ENCODE measurements around the gene AP1S3. TPM values are rescaled to one million over a fixed set of nuclear protein-coding genes. Genes with fewer than 3 reads are reported as not detected.

The AP1S3 gene
- total RNA-seq, 1 experiment from 2014 or later, result 17.4 TPM

DNA sequence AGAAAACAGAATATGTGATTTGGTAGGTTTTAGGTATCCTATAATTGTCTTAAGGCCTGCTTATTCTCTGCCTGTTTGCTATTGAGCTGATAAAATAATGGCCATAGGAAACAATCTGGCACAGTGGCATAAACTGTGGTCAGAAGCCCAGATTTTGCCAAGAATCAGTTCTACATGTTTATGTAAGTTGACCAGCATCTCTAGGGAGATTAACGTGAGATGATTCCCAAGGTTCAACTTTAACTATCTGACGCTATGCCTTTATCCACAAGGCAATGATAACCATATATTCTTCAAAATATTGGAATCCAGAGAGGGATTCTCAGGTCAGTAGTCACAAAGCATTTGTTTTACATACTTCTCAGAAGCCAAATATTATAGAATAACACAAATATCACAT lies 25.6 kb downstream of the AP1S3 start:
- Mint-ChIP-seq H3K36me3 (no peaks in the 10 kb centered on the region), H3K27me3 (ENCODE audit: low read depth) (no peaks in the 10 kb centered on the region), H3K4me3 (no peak overlapping the region), H3K9me3 (no peaks in the 10 kb centered on the region), H3K4me1 (no peaks in the 10 kb centered on the region), H3K27ac (no peak overlapping the region)
- POLR2A ChIA-PET, result no interaction called here
- CTCF ChIA-PET, result no interaction called here
- ATAC-seq (no peak), DNase-seq (ENCODE audit: low spot score) (no peak)
- TF ChIP-seq FOXJ3 (CRISPR knock-in tag; IDR thresholded peaks at IDR 0.05; ENCODE audit: borderline replicate concordance) (no peak), ZNF396 (CRISPR knock-in tag; IDR thresholded peaks at IDR 0.05; ENCODE audit: borderline replicate concordance) (no peak), TP53 (CRISPR knock-in tag; IDR thresholded peaks at IDR 0.05) (no peak), ZNF219 (CRISPR knock-in tag; IDR thresholded peaks at IDR 0.05; ENCODE audit: borderline replicate concordance) (no peak), JUN (CRISPR knock-in tag; IDR thresholded peaks at IDR 0.05) (no peak), ZNF281 (CRISPR knock-in tag; IDR thresholded peaks at IDR 0.05) (no peak), GTF2I (CRISPR knock-in tag; conservative IDR thresholded peaks at IDR 0.05) (no peak), NR2C2 (CRISPR knock-in tag; IDR thresholded peaks at IDR 0.05) (no peak), EMX1 (CRISPR knock-in tag; IDR thresholded peaks at IDR 0.05) (no peak), ATF3 (CRISPR knock-in tag; conservative IDR thresholded peaks at IDR 0.05) (no peak), JAZF1 (CRISPR knock-in tag; IDR thresholded peaks at IDR 0.05) (no peak), ATF2 (CRISPR knock-in tag; IDR thresholded peaks at IDR 0.05; ENCODE audit: borderline replicate concordance, low read depth) (no peak), ATF1 (CRISPR knock-in tag; IDR thresholded peaks at IDR 0.05) (no peak), ZBTB21 (CRISPR knock-in tag; IDR thresholded peaks at IDR 0.05; ENCODE audit: borderline replicate concordance) (no peak), SMAD3 (CRISPR knock-in tag; IDR thresholded peaks at IDR 0.05; ENCODE audit: borderline replicate concordance) (no peak)
- TF ChIP-seq, protein P1, sequence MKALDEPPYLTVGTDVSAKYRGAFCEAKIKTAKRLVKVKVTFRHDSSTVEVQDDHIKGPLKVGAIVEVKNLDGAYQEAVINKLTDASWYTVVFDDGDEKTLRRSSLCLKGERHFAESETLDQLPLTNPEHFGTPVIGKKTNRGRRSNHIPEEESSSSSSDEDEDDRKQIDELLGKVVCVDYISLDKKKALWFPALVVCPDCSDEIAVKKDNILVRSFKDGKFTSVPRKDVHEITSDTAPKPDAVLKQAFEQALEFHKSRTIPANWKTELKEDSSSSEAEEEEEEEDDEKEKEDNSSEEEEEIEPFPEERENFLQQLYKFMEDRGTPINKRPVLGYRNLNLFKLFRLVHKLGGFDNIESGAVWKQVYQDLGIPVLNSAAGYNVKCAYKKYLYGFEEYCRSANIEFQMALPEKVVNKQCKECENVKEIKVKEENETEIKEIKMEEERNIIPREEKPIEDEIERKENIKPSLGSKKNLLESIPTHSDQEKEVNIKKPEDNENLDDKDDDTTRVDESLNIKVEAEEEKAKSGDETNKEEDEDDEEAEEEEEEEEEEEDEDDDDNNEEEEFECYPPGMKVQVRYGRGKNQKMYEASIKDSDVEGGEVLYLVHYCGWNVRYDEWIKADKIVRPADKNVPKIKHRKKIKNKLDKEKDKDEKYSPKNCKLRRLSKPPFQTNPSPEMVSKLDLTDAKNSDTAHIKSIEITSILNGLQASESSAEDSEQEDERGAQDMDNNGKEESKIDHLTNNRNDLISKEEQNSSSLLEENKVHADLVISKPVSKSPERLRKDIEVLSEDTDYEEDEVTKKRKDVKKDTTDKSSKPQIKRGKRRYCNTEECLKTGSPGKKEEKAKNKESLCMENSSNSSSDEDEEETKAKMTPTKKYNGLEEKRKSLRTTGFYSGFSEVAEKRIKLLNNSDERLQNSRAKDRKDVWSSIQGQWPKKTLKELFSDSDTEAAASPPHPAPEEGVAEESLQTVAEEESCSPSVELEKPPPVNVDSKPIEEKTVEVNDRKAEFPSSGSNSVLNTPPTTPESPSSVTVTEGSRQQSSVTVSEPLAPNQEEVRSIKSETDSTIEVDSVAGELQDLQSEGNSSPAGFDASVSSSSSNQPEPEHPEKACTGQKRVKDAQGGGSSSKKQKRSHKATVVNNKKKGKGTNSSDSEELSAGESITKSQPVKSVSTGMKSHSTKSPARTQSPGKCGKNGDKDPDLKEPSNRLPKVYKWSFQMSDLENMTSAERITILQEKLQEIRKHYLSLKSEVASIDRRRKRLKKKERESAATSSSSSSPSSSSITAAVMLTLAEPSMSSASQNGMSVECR (CRISPR knock-in tag; IDR thresholded peaks at IDR 0.05; ENCODE audit: borderline replicate concordance), result no peak
- TF ChIP-seq, protein P2, sequence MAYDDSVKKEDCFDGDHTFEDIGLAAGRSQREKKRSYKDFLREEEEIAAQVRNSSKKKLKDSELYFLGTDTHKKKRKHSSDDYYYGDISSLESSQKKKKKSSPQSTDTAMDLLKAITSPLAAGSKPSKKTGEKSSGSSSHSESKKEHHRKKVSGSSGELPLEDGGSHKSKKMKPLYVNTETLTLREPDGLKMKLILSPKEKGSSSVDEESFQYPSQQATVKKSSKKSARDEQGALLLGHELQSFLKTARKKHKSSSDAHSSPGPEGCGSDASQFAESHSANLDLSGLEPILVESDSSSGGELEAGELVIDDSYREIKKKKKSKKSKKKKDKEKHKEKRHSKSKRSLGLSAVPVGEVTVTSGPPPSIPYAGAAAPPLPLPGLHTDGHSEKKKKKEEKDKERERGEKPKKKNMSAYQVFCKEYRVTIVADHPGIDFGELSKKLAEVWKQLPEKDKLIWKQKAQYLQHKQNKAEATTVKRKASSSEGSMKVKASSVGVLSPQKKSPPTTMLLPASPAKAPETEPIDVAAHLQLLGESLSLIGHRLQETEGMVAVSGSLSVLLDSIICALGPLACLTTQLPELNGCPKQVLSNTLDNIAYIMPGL (CRISPR knock-in tag; IDR thresholded peaks at IDR 0.05), result no peak
- TF ChIP-seq, protein P3, sequence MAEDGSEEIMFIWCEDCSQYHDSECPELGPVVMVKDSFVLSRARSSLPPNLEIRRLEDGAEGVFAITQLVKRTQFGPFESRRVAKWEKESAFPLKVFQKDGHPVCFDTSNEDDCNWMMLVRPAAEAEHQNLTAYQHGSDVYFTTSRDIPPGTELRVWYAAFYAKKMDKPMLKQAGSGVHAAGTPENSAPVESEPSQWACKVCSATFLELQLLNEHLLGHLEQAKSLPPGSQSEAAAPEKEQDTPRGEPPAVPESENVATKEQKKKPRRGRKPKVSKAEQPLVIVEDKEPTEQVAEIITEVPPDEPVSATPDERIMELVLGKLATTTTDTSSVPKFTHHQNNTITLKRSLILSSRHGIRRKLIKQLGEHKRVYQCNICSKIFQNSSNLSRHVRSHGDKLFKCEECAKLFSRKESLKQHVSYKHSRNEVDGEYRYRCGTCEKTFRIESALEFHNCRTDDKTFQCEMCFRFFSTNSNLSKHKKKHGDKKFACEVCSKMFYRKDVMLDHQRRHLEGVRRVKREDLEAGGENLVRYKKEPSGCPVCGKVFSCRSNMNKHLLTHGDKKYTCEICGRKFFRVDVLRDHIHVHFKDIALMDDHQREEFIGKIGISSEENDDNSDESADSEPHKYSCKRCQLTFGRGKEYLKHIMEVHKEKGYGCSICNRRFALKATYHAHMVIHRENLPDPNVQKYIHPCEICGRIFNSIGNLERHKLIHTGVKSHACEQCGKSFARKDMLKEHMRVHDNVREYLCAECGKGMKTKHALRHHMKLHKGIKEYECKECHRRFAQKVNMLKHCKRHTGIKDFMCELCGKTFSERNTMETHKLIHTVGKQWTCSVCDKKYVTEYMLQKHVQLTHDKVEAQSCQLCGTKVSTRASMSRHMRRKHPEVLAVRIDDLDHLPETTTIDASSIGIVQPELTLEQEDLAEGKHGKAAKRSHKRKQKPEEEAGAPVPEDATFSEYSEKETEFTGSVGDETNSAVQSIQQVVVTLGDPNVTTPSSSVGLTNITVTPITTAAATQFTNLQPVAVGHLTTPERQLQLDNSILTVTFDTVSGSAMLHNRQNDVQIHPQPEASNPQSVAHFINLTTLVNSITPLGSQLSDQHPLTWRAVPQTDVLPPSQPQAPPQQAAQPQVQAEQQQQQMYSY (CRISPR knock-in tag; IDR thresholded peaks at IDR 0.05), result no peak
- TF ChIP-seq, protein P4, sequence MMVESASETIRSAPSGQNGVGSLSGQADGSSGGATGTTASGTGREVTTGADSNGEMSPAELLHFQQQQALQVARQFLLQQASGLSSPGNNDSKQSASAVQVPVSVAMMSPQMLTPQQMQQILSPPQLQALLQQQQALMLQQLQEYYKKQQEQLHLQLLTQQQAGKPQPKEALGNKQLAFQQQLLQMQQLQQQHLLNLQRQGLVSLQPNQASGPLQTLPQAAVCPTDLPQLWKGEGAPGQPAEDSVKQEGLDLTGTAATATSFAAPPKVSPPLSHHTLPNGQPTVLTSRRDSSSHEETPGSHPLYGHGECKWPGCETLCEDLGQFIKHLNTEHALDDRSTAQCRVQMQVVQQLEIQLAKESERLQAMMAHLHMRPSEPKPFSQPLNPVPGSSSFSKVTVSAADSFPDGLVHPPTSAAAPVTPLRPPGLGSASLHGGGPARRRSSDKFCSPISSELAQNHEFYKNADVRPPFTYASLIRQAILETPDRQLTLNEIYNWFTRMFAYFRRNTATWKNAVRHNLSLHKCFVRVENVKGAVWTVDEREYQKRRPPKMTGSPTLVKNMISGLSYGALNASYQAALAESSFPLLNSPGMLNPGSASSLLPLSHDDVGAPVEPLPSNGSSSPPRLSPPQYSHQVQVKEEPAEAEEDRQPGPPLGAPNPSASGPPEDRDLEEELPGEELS (CRISPR knock-in tag; IDR thresholded peaks at IDR 0.05), result no peak
